GM12878 (cell line): ENCODE measurements around the gene ZNF613. TPM values are rescaled to one million over a fixed set of nuclear protein-coding genes. Genes with fewer than 3 reads are reported as not detected.

Experiments used
- KLF5 ChIP-seq: fragments of 450-650 bp; IDR thresholded peaks from 2 replicates; pipeline ENCODE4 v1.6.1; 2014; ENCODE audit warnings: mild to moderate bottlenecking; ENCODE audit not compliant: partially characterized antibody
- RBBP5 ChIP-seq: fragments of 200-600 bp; sonication (generic); conservative IDR thresholded peaks from 2 replicates; pipeline ENCODE4 v1.6.1; 2016
- TCF12 ChIP-seq: IDR thresholded peaks from 2 replicates; pipeline ENCODE4 v1.6.1; 2011; ENCODE audit warnings: low read depth, mild to moderate bottlenecking, low read length
- polyA plus RNA-seq, 11 experiments: library from polyadenylated mRNA; depleted of rRNA in 4 of 11; unstranded in 6 of 11; stranded (reverse) in 5 of 11; fragments of >200 nt; fragmentation: Nextera tagmentation in 4 of 11; fragmentation: Illumina TruSeq in 1 of 11; extraction: Ambion mirVana in 4 of 11; extraction: Trizol in 1 of 11; gene quantifications; 1 replicate in 1 of 11; 2 replicates in 10 of 11; pipeline versions ENCODE4 v1.2.1 to v1.2.3, GENCODE V29; 2011 to 2016; ENCODE audit warnings: inconsistent platforms in 2 of 11, missing spikeins in 2 of 11, low read depth in 1 of 11
- total RNA-seq, 4 experiments: library from RNA; depleted of rRNA in 3 of 4; stranded (reverse); fragments of >200 nt in 3 of 4; fragmentation: Illumina TruSeq in 1 of 4; extraction: Trizol in 1 of 4; gene quantifications; 2 replicates each; pipeline versions ENCODE4 v1.2.1 to v1.2.3, GENCODE V29; 2013 to 2021

The ZNF613 gene
- total and polyA plus RNA-seq, 10 of the 15 experiments (the other 5 are each of a cell fraction or from before 2014, with no cell fraction given), result 3.3 to 7.8 (median 5.0) TPM

DNA sequence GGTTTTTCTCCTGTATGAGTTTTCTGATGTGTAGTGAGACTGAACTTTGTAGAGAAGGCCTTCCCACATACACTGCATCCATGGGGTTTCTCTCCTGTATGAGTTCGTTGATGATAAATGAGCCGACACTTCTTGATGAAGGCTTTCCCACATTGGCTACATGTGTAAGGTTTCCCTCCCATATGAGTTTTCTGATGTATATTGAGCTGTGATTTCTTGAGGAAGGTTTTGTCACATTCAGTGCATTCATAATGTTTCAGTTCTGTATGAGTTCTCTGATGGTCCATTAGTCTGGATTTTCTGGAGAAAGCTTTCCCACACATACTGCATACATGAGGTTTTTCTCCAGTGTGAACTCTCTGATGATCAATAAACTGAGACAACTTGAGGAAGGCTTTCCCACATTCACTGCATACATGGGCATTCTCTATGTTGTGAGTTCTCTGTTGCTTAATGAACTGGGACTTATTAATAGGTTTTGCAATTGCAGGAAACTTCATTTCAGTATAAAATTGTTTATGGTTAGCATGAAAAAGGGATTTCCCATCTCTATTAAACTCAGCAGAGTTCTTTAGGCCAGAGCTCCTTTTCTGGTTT, 66.9 kb downstream of the ZNF613 start (continued):
- peak; percentile 35 for TF ChIP-seq KLF5
- TF ChIP-seq RBBP5, result no peak
- TF ChIP-seq TCF12, result no peak

Other genes with a start within 250 kb of the ZNF613 start
Only the 7 nearest of the 14 such genes appear.
- not detected in 2 replicates for gene FPR3, start 132.3 kb upstream of the ZNF613 start, total RNA-seq (2014; rRNA removed)
- gene FPR3, start 132.3 kb upstream of the ZNF613 start, total RNA-seq (2014; rRNA removed; fragmentation: Illumina TruSeq; extraction: Trizol), result not detected in 2 replicates
- not detected in 2 replicates for gene FPR3, start 132.3 kb upstream of the ZNF613 start, total RNA-seq (2021)
- not detected in 2 replicates for gene FPR3, start 132.3 kb upstream of the ZNF613 start, polyA plus RNA-seq (2011; rRNA removed)
- gene FPR3, start 132.3 kb upstream of the ZNF613 start, polyA plus RNA-seq (2014; fragmentation: Illumina TruSeq; extraction: Trizol), result not detected in 2 replicates
- gene FPR3, start 132.3 kb upstream of the ZNF613 start, polyA plus RNA-seq (2014; fragmentation: Nextera tagmentation; extraction: Ambion mirVana), result not detected
- gene FPR3, start 132.3 kb upstream of the ZNF613 start, polyA plus RNA-seq (2014; rRNA removed), result not detected in 2 replicates
- not detected for gene FPR3, start 132.3 kb upstream of the ZNF613 start, polyA plus RNA-seq (2016; fragmentation: Nextera tagmentation; extraction: Ambion mirVana)
- gene ZNF577, start 39.5 kb upstream of the ZNF613 start, total RNA-seq (2014; rRNA removed), result 5.6 and 6.0 TPM in 2 replicates
- 5.9 and 6.7 TPM in 2 replicates for gene ZNF577, start 39.5 kb upstream of the ZNF613 start, total RNA-seq (2014; rRNA removed; fragmentation: Illumina TruSeq; extraction: Trizol)
- gene ZNF577, start 39.5 kb upstream of the ZNF613 start, total RNA-seq (2021), result 4.3 and 6.1 TPM in 2 replicates
- 5.6 and 8.4 TPM in 2 replicates for gene ZNF577, start 39.5 kb upstream of the ZNF613 start, polyA plus RNA-seq (2011; rRNA removed)
- 5.1 and 6.9 TPM in 2 replicates for gene ZNF577, start 39.5 kb upstream of the ZNF613 start, polyA plus RNA-seq (2014; fragmentation: Illumina TruSeq; extraction: Trizol)
- gene ZNF577, start 39.5 kb upstream of the ZNF613 start, polyA plus RNA-seq (2014; fragmentation: Nextera tagmentation; extraction: Ambion mirVana), result 1 to 10 TPM; 1.0 to 1.4 TPM
- 2.8 and 3.9 TPM in 2 replicates for gene ZNF577, start 39.5 kb upstream of the ZNF613 start, polyA plus RNA-seq (2014; rRNA removed)
- gene ZNF577, start 39.5 kb upstream of the ZNF613 start, polyA plus RNA-seq (2016; fragmentation: Nextera tagmentation; extraction: Ambion mirVana), result 1 to 10 TPM; 2.9 TPM
- gene ZNF649, start 22.5 kb upstream of the ZNF613 start, total RNA-seq (2014; rRNA removed), result 5.5 and 6.4 TPM in 2 replicates
- gene ZNF649, start 22.5 kb upstream of the ZNF613 start, total RNA-seq (2014; rRNA removed; fragmentation: Illumina TruSeq; extraction: Trizol), result 9.7 TPM in 2 replicates
- 7.3 and 8.1 TPM in 2 replicates for gene ZNF649, start 22.5 kb upstream of the ZNF613 start, total RNA-seq (2021)
- 4.8 and 5.2 TPM in 2 replicates for gene ZNF649, start 22.5 kb upstream of the ZNF613 start, polyA plus RNA-seq (2011; rRNA removed)
- 5.1 and 5.8 TPM in 2 replicates for gene ZNF649, start 22.5 kb upstream of the ZNF613 start, polyA plus RNA-seq (2014; fragmentation: Illumina TruSeq; extraction: Trizol)
- gene ZNF649, start 22.5 kb upstream of the ZNF613 start, polyA plus RNA-seq (2014; fragmentation: Nextera tagmentation; extraction: Ambion mirVana), result under 1 TPM; 0.87 to 0.88 TPM
- gene ZNF649, start 22.5 kb upstream of the ZNF613 start, polyA plus RNA-seq (2014; rRNA removed), result 3.4 TPM in 2 replicates
- 1 to 10 TPM; 4.3 to 4.7 TPM for gene ZNF649, start 22.5 kb upstream of the ZNF613 start, polyA plus RNA-seq (2016; fragmentation: Nextera tagmentation; extraction: Ambion mirVana)
- gene ZNF350, start 59.4 kb downstream of the ZNF613 start, total RNA-seq (2014; rRNA removed), result 6.4 and 6.6 TPM in 2 replicates
- 11.8 and 12.9 TPM in 2 replicates for gene ZNF350, start 59.4 kb downstream of the ZNF613 start, total RNA-seq (2014; rRNA removed; fragmentation: Illumina TruSeq; extraction: Trizol)
- gene ZNF350, start 59.4 kb downstream of the ZNF613 start, total RNA-seq (2021), result 7.6 and 8.7 TPM in 2 replicates
- gene ZNF350, start 59.4 kb downstream of the ZNF613 start, polyA plus RNA-seq (2011; rRNA removed), result 10.1 and 15.0 TPM in 2 replicates
- gene ZNF350, start 59.4 kb downstream of the ZNF613 start, polyA plus RNA-seq (2014; fragmentation: Illumina TruSeq; extraction: Trizol), result 10.6 and 10.7 TPM in 2 replicates
- gene ZNF350, start 59.4 kb downstream of the ZNF613 start, polyA plus RNA-seq (2014; fragmentation: Nextera tagmentation; extraction: Ambion mirVana), result 10 to 100 TPM in 1 of 2 experiments, 1 to 10 TPM in 1; 9.8 to 10.9 TPM
- 5.2 and 6.5 TPM in 2 replicates for gene ZNF350, start 59.4 kb downstream of the ZNF613 start, polyA plus RNA-seq (2014; rRNA removed)
- 10 to 100 TPM in 1 of 2 experiments, 1 to 10 TPM in 1; 8.3 to 10.6 TPM for gene ZNF350, start 59.4 kb downstream of the ZNF613 start, polyA plus RNA-seq (2016; fragmentation: Nextera tagmentation; extraction: Ambion mirVana)
- gene ZNF615, start 80.7 kb downstream of the ZNF613 start, total RNA-seq (2014; rRNA removed), result 4.5 and 5.6 TPM in 2 replicates
- gene ZNF615, start 80.7 kb downstream of the ZNF613 start, total RNA-seq (2014; rRNA removed; fragmentation: Illumina TruSeq; extraction: Trizol), result 7.2 and 7.6 TPM in 2 replicates
- gene ZNF615, start 80.7 kb downstream of the ZNF613 start, total RNA-seq (2021), result 4.7 and 5.7 TPM in 2 replicates
- 5.4 and 8.7 TPM in 2 replicates for gene ZNF615, start 80.7 kb downstream of the ZNF613 start, polyA plus RNA-seq (2011; rRNA removed)
- gene ZNF615, start 80.7 kb downstream of the ZNF613 start, polyA plus RNA-seq (2014; fragmentation: Illumina TruSeq; extraction: Trizol), result 5.4 and 5.6 TPM in 2 replicates
- gene ZNF615, start 80.7 kb downstream of the ZNF613 start, polyA plus RNA-seq (2014; fragmentation: Nextera tagmentation; extraction: Ambion mirVana), result 1 to 10 TPM; 1.7 to 2.1 TPM
- 2.8 TPM in 2 replicates for gene ZNF615, start 80.7 kb downstream of the ZNF613 start, polyA plus RNA-seq (2014; rRNA removed)
- gene ZNF615, start 80.7 kb downstream of the ZNF613 start, polyA plus RNA-seq (2016; fragmentation: Nextera tagmentation; extraction: Ambion mirVana), result 1 to 10 TPM; 2.5 to 3.9 TPM
- gene ZNF614, start 100.9 kb downstream of the ZNF613 start, total RNA-seq (2014; rRNA removed), result 9.3 and 11.6 TPM in 2 replicates
- 12.8 TPM in 2 replicates for gene ZNF614, start 100.9 kb downstream of the ZNF613 start, total RNA-seq (2014; rRNA removed; fragmentation: Illumina TruSeq; extraction: Trizol)
- gene ZNF614, start 100.9 kb downstream of the ZNF613 start, total RNA-seq (2021), result 9.2 and 9.8 TPM in 2 replicates
- gene ZNF614, start 100.9 kb downstream of the ZNF613 start, polyA plus RNA-seq (2011; rRNA removed), result 10.0 and 12.5 TPM in 2 replicates
- gene ZNF614, start 100.9 kb downstream of the ZNF613 start, polyA plus RNA-seq (2014; fragmentation: Illumina TruSeq; extraction: Trizol), result 9.8 and 12.7 TPM in 2 replicates
- gene ZNF614, start 100.9 kb downstream of the ZNF613 start, polyA plus RNA-seq (2014; fragmentation: Nextera tagmentation; extraction: Ambion mirVana), result 1 to 10 TPM; 3.9 to 5.3 TPM
- 5.0 and 5.4 TPM in 2 replicates for gene ZNF614, start 100.9 kb downstream of the ZNF613 start, polyA plus RNA-seq (2014; rRNA removed)
- gene ZNF614, start 100.9 kb downstream of the ZNF613 start, polyA plus RNA-seq (2016; fragmentation: Nextera tagmentation; extraction: Ambion mirVana), result 10 to 100 TPM; 11.7 to 16.0 TPM
- gene ZNF432, start 121.4 kb downstream of the ZNF613 start, total RNA-seq (2014; rRNA removed), result 4.7 and 5.3 TPM in 2 replicates
- 7.0 and 7.2 TPM in 2 replicates for gene ZNF432, start 121.4 kb downstream of the ZNF613 start, total RNA-seq (2014; rRNA removed; fragmentation: Illumina TruSeq; extraction: Trizol)
- 6.0 and 6.3 TPM in 2 replicates for gene ZNF432, start 121.4 kb downstream of the ZNF613 start, total RNA-seq (2021)
- gene ZNF432, start 121.4 kb downstream of the ZNF613 start, polyA plus RNA-seq (2011; rRNA removed), result 5.6 and 9.2 TPM in 2 replicates
- 5.6 and 8.1 TPM in 2 replicates for gene ZNF432, start 121.4 kb downstream of the ZNF613 start, polyA plus RNA-seq (2014; fragmentation: Illumina TruSeq; extraction: Trizol)
- gene ZNF432, start 121.4 kb downstream of the ZNF613 start, polyA plus RNA-seq (2014; fragmentation: Nextera tagmentation; extraction: Ambion mirVana), result 1 to 10 TPM; 1.7 to 2.3 TPM
- gene ZNF432, start 121.4 kb downstream of the ZNF613 start, polyA plus RNA-seq (2014; rRNA removed), result 3.5 and 3.8 TPM in 2 replicates
- 1 to 10 TPM; 2.5 to 3.8 TPM for gene ZNF432, start 121.4 kb downstream of the ZNF613 start, polyA plus RNA-seq (2016; fragmentation: Nextera tagmentation; extraction: Ambion mirVana)